ENCODE data around the gene NIPA2. TPM values are rescaled to one million over a fixed set of nuclear protein-coding genes. Genes with fewer than 3 reads are reported as not detected.

The NIPA2 gene
- total and polyA plus RNA-seq, 2 of the 8 experiments (the other 6 are each of a cell fraction or from before 2014, with no cell fraction given), result 38.5 to 81.7 TPM

- TF ChIP-seq FOSL1 (IDR thresholded peaks at IDR 0.05; ENCODE audit: insufficient read depth, low read depth, low read length) (no peak), SIX5 (IDR thresholded peaks at IDR 0.05; ENCODE audit: low read depth, low read length) (no peak), ASH2L (IDR thresholded peaks at IDR 0.05; ENCODE audit: low read length) (no peak), EGR1 (IDR thresholded peaks at IDR 0.05; ENCODE audit: borderline replicate concordance, low read depth, low read length) (no peak), BRCA1 (IDR thresholded peaks at IDR 0.05; ENCODE audit: low read depth, low read length) (no peak), SP4 (IDR thresholded peaks at IDR 0.05; ENCODE audit: low read length) (no peak)
Measured at GRCh38 chr15:22850055-22850454, 11.6 kb downstream of the NIPA2 start (continued).

Data from H1 (cell line).